ENCODE data around the gene ARHGEF38.
"Not testable (repeated sequence)": the region's sequence is repeated elsewhere in the genome, so short reads cannot be mapped to it uniquely, and the experiment has no call there.

ARHGEF38 gene

DNA sequence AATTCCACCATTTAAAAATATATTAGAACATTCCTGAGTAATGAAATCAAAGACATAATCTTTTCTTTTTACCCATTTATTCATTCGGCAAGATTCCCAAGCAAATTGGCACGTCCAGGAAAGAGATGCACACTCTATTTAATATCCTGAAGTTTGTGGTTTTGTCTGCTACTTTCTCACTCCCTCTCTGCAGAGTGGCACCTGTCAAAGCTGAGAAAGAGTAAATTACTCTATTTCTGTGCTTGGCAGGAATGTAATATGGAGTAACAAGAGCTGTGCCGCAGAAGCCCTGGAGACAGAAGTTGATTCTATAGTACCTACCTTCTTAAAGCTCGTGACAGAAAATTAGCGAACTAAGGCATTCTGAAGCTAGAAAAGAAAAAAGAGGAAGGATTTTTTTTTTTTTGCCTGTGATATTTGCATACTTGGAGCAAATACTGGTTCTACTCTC is 161.7 kb downstream of the ARHGEF38 start:
- TF ChIP-seq CTCF (conservative IDR thresholded peaks at IDR 0.05) (no peak), ZFX (IDR thresholded peaks at IDR 0.05) (no peak)
- no peak overlapping the region for H3K27ac ChIP-seq

- no peak overlapping the region for H3K27ac ChIP-seq
- TF ChIP-seq ZFX (IDR thresholded peaks at IDR 0.05), result no peak
- TF ChIP-seq CTCF (conservative IDR thresholded peaks at IDR 0.05), result no peak
Observed at GRCh38 chr4:105714932-105715331, 162.5 kb downstream of the ARHGEF38 start.

DNA sequence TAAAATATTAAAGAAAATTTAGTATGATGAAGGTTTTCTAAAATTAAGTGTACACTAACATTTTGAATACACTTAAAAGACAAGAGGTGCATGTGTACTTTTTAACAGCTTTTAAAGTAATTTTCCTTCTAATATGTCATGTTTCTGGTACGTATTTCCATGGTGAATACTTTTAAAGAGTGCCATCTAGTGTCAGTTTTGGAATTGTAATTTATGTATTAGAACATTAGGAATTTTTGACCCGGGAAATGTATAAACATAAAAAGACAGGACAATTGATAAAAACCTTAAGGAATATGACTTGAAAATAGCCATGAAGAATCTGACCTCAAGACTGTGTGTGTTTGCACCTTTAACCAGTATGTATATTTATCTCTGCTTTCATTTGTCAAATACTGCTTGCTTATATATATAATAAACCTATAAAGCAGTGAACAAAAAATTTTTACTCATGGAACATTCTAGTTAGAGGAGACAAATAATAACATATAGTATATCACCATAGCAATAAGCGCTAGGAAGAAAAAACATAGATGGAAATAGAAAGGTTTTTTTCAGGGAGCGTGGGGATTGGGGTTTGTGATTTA is 163.4 kb downstream of the ARHGEF38 start:
- TF ChIP-seq CTCF (conservative IDR thresholded peaks at IDR 0.05) (peak; percentile 64), ZFX (IDR thresholded peaks at IDR 0.05) (no peak)
- H3K27ac ChIP-seq, result no peak overlapping the region

GRCh38 chr4:105719204-105719603 is 166.8 kb downstream of the ARHGEF38 start:
- no peak overlapping the region for H3K27ac ChIP-seq
- TF ChIP-seq ZFX (IDR thresholded peaks at IDR 0.05), result no peak
- no peak for TF ChIP-seq CTCF (conservative IDR thresholded peaks at IDR 0.05)

GRCh38 chr4:105725623-105726022 is 173.2 kb downstream of the ARHGEF38 start:
- no peak overlapping the region for H3K27ac ChIP-seq
- TF ChIP-seq CTCF (conservative IDR thresholded peaks at IDR 0.05), result no peak
- no peak for TF ChIP-seq ZFX (IDR thresholded peaks at IDR 0.05)

GRCh38 chr4:105729895-105730294 is 177.5 kb downstream of the ARHGEF38 start:
- not testable (repeated sequence) for H3K27ac ChIP-seq

Data from C4-2B (cell line).